Measurements from ENCODE around the gene MAPK13. TPM values are rescaled to one million over a fixed set of nuclear protein-coding genes. Genes with fewer than 3 reads are reported as not detected.

MAPK13 gene
- total and polyA plus RNA-seq, 2 donors (not counting 1 experiment from before 2014, with no cell fraction given) = 20.6 to 34.8 TPM

DNA sequence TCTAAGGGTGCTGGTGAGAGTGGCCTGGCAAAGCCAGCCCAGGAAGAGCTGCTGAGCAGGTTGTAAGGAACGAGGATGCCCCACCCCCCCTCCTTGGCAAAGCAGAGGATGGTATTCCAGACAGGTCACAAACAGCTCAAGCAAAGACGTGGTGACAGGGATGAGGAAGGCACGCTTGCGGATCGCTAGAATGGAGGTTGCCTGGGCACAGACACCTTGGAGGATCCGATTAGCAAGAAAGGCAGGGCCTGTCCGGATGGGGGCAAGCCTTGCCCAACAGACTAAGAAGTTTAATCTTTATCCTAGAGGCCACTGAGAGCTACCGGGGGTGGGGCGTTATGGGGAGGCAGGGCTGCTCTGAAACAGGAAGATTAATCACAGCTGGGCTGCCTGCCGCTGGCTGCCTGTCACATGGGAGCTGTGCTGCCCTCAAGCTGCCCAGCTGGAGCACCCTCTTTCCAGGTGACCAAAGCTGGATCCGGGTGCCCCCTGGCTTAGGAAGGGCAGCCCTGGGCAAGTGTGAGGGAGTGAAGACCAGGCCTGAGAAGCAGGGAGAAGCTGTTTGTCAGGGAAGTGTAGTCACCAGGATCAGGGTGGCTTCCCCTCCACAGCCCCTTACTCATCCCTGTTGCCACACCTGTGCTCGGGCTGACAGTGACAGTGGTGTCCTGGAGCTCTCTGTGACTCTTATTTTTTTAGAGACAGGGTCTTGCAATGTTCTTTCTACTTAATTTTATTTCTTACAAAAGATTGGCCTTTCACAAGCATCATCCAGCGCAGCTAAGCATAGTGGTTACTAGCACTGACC is 9.1 kb upstream of the MAPK13 start:
- Mint-ChIP-seq H3K27ac (peak overlapping the region; percentile 97), H3K4me3 (peak overlapping the region; percentile 89), H3K4me1 (peaks cover 83% of the 10 kb centered on the region), H3K27me3 (no peaks in the 10 kb centered on the region), H3K9me3 (ENCODE audit: insufficient read depth) (no peaks in the 10 kb centered on the region)
- Histone ChIP-seq H3K79me2 (ENCODE audit: control insufficient read depth, insufficient read depth, low read length) (peaks cover 17% of the 10 kb centered on the region), H3K9ac (ENCODE audit: low read length) (peak overlapping the region; percentile 64), H3K9me3 (ENCODE audit: control extremely low read depth in 1 of 3, control insufficient read depth in 2 of 3, insufficient read depth in 1 of 3, low read length in 2 of 3) (peaks cover 0 to 5% (median 0%) of the 10 kb centered on the region in 3 donors), H3K27me3 (replicated peaks in 1 of 4; ENCODE audit: control extremely low read depth in 1 of 4, control insufficient read depth in 3 of 4, insufficient read depth in 4 of 4, low read length in 3 of 4) (no peaks in the 10 kb centered on the region), H3K27ac (ENCODE audit: low read length in 2 of 2) (peak overlapping the region; percentile 95 to 96), H3K4me3 (ENCODE audit: control extremely low read depth in 1 of 5, extremely low read depth in 1 of 5, insufficient read depth in 1 of 5, low read depth in 2 of 5, low read length in 4 of 5) (peak overlapping the region; percentile 27 to 54 (median 40)), H4K20me1 (ENCODE audit: control insufficient read depth, insufficient read depth, low read length, poor library complexity, severe bottlenecking) (no peaks in the 10 kb centered on the region), H2AFZ (ENCODE audit: insufficient read depth, low read depth, low read length, poor library complexity, severe bottlenecking) (peak overlapping the region; percentile 31), H3K4me2 (replicated peaks; ENCODE audit: low read depth, low read length, poor library complexity, severe bottlenecking) (peak overlapping the region; percentile 77), H3K4me1 (ENCODE audit: control insufficient read depth in 2 of 2, insufficient read depth in 2 of 2, low read length in 2 of 2) (peaks cover 80 to 88% of the 10 kb centered on the region in 2 donors), H3K36me3 (replicated peaks in 1 of 2; ENCODE audit: control extremely low read depth in 1 of 2, control insufficient read depth in 1 of 2, extremely low read depth in 1 of 2, insufficient read depth in 2 of 2, low read length in 1 of 2) (no peaks in the 10 kb centered on the region)
- ChIA-PET CTCF (interaction anchor here (0.9 to 4.3 kb wide), 18 partner anchors 8 to 220 kb away, joined by 3 to 61 read pairs (median 5); partner anchors contain the start of genes MAPK13 and MAPK14), POLR2A (interaction anchor here (0.7 to 1.9 kb wide), 5 partner anchors 10 to 334 kb away, joined by 5 to 15 read pairs (median 8); partner anchors contain the start of genes MAPK13 and MAPK14)
- intact Hi-C loops (cut with micrococcal nuclease) = loop anchor here (1.0 to 5.0 kb wide), 3 partner anchors 12 to 241 kb away; partner anchors contain the start of gene MAPK14
- DNase-seq = peak; percentile 72
- ATAC-seq (ENCODE audit: low read depth) = peak; percentile 43
- 37% methylated on average over 10 of the region's 13 CpGs for WGBS (ENCODE audit: insufficient coverage)
- TF ChIP-seq EZH2 (IDR thresholded peaks at IDR 0.05; ENCODE audit: borderline replicate concordance, insufficient read depth, low read depth, low read length, poor library complexity, severe bottlenecking) = no peak
- TF ChIP-seq, protein P1, sequence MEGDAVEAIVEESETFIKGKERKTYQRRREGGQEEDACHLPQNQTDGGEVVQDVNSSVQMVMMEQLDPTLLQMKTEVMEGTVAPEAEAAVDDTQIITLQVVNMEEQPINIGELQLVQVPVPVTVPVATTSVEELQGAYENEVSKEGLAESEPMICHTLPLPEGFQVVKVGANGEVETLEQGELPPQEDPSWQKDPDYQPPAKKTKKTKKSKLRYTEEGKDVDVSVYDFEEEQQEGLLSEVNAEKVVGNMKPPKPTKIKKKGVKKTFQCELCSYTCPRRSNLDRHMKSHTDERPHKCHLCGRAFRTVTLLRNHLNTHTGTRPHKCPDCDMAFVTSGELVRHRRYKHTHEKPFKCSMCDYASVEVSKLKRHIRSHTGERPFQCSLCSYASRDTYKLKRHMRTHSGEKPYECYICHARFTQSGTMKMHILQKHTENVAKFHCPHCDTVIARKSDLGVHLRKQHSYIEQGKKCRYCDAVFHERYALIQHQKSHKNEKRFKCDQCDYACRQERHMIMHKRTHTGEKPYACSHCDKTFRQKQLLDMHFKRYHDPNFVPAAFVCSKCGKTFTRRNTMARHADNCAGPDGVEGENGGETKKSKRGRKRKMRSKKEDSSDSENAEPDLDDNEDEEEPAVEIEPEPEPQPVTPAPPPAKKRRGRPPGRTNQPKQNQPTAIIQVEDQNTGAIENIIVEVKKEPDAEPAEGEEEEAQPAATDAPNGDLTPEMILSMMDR (IDR thresholded peaks at IDR 0.05) = no peak
